Left ventricle myocardium inferior (tissue), 1 donor: Measurements from ENCODE around the gene CHRM4. TPM values are rescaled to one million over a fixed set of nuclear protein-coding genes. Genes with fewer than 3 reads are reported as not detected.
"Not testable (repeated sequence)": the region's sequence is repeated elsewhere in the genome, so short reads cannot be mapped to it uniquely, and the experiment has no call there.

Experiments used
- DNase-seq: peaks from one replicate; pipeline ENCODE4 v3.0.0-alpha.2; 2020
- H3K27ac ChIP-seq: fragments of 200-600 bp; replicated peaks from 2 replicates; pipeline ENCODE4 v1.8.0; 2021
- H3K27me3 ChIP-seq: fragments of 200-600 bp; 2 replicates; pipeline ENCODE4 v1.8.0; 2021; ENCODE audit warnings: low read depth
- H3K36me3 ChIP-seq: fragments of 200-600 bp; 2 replicates; pipeline ENCODE4 v1.8.0; 2021
- H3K4me1 ChIP-seq: fragments of 200-600 bp; 2 replicates; pipeline ENCODE4 v1.8.0; 2021
- H3K4me3 ChIP-seq: fragments of 200-600 bp; 2 replicates; pipeline ENCODE4 v1.8.0; 2021; ENCODE audit warnings: mild to moderate bottlenecking, moderate library complexity
- H3K9me3 ChIP-seq: fragments of 200-600 bp; replicated peaks from 2 replicates; pipeline ENCODE4 v1.8.0; 2021
- CTCF ChIP-seq: fragments of 200-600 bp; IDR thresholded peaks from 2 replicates; pipeline ENCODE4 v1.8.0; 2021; ENCODE audit warnings: antibody characterized with exemption, mild to moderate bottlenecking, borderline replicate concordance
- intact Hi-C: fragments of 100-400 bp; cut with micrococcal nuclease; formaldehyde crosslinking; loops from one replicate; pipeline ENCODE4 v1.11.0; 2022
- total RNA-seq: library from RNA; stranded (reverse); fragmentation: NEBNext Ultra II Directional; extraction: Animal tissue kit (Norgen Biotek cat#: 25700); gene quantifications from one replicate; pipeline ENCODE4 v1.2.1, GENCODE V29; 2021
- donor health status: DM: no; HTN: yes; CAD: no; lungs with severe emphysema.

The CHRM4 gene
- total RNA-seq, 1 donor from 2014 or later, result not detected

- no peak overlapping the region for H3K27ac ChIP-seq
- DNase-seq, result no peak
- H3K9me3 ChIP-seq, result no peaks in the 10 kb centered on the region
- peaks cover 18% of the 10 kb centered on the region for H3K4me1 ChIP-seq
- intact Hi-C loops, result no loop called here
- H3K27me3 ChIP-seq, result no peaks in the 10 kb centered on the region
- H3K36me3 ChIP-seq, result peaks cover 92% of the 10 kb centered on the region
- H3K4me3 ChIP-seq, result no peak overlapping the region
- TF ChIP-seq CTCF, result no peak
Observed at GRCh38 chr11:46372086-46372485, 19.5 kb downstream of the CHRM4 start.

- H3K27ac ChIP-seq, H3K27me3 ChIP-seq, H3K9me3 ChIP-seq, intact Hi-C loops, DNase-seq, H3K4me3 ChIP-seq: not testable (repeated sequence)
- peaks cover 26% of the 10 kb centered on the region for H3K4me1 ChIP-seq
- H3K36me3 ChIP-seq, result peaks cover 90% of the 10 kb centered on the region
Observed at GRCh38 chr11:46371262-46371661, 20.3 kb downstream of the CHRM4 start.

- Histone ChIP-seq H3K9me3 (no peaks in the 10 kb centered on the region), H3K27ac (no peak overlapping the region), H3K36me3 (peaks cover 80% of the 10 kb centered on the region), H3K4me1 (peaks cover 36% of the 10 kb centered on the region), H3K4me3 (no peak overlapping the region), H3K27me3 (no peaks in the 10 kb centered on the region)
- no peak for TF ChIP-seq CTCF
- DNase-seq, result no peak
- intact Hi-C loops, result no loop called here
Observed at GRCh38 chr11:46370253-46370652, 21.3 kb downstream of the CHRM4 start.

GRCh38 chr11:46369458-46370152 is 22.0 kb downstream of the CHRM4 start:
- DNase-seq, result no peak
- H3K27ac ChIP-seq, result no peak overlapping the region
- H3K4me3 ChIP-seq, result no peak overlapping the region
- peaks cover 42% of the 10 kb centered on the region for H3K4me1 ChIP-seq
- no peaks in the 10 kb centered on the region for H3K9me3 ChIP-seq
- peak; percentile 85 for TF ChIP-seq CTCF
- intact Hi-C loops, result no loop called here
- H3K27me3 ChIP-seq, result no peaks in the 10 kb centered on the region
- H3K36me3 ChIP-seq, result peaks cover 74% of the 10 kb centered on the region

GRCh38 chr11:46367916-46368267 is 23.7 kb downstream of the CHRM4 start:
- intact Hi-C loops, result no loop called here
- peak; percentile 20 for TF ChIP-seq CTCF
- H3K27ac ChIP-seq, result peak overlapping the region; percentile 57
- peaks cover 60% of the 10 kb centered on the region for H3K4me1 ChIP-seq
- no peak for DNase-seq
- H3K4me3 ChIP-seq, result peak overlapping the region; percentile 21
- H3K27me3 ChIP-seq, result no peaks in the 10 kb centered on the region
- peaks cover 57% of the 10 kb centered on the region for H3K36me3 ChIP-seq
- H3K9me3 ChIP-seq, result no peaks in the 10 kb centered on the region

GRCh38 chr11:46367244-46367915 is 24.2 kb downstream of the CHRM4 start:
- DNase-seq, result peak; percentile 75
- no peaks in the 10 kb centered on the region for H3K9me3 ChIP-seq
- intact Hi-C loops, result no loop called here
- peak; percentile 95 for TF ChIP-seq CTCF
- peak overlapping the region; percentile 21 for H3K4me3 ChIP-seq
- peaks cover 65% of the 10 kb centered on the region for H3K4me1 ChIP-seq
- peaks cover 52% of the 10 kb centered on the region for H3K36me3 ChIP-seq
- H3K27me3 ChIP-seq, result no peaks in the 10 kb centered on the region
- H3K27ac ChIP-seq, result peak overlapping the region; percentile 57
